ENCODE measurements around the gene KRTAP9-9.
"Not testable (repeated sequence)": the region's sequence is repeated elsewhere in the genome, so short reads cannot be mapped to it uniquely, and the experiment has no call there.

KRTAP9-9 gene

DNA sequence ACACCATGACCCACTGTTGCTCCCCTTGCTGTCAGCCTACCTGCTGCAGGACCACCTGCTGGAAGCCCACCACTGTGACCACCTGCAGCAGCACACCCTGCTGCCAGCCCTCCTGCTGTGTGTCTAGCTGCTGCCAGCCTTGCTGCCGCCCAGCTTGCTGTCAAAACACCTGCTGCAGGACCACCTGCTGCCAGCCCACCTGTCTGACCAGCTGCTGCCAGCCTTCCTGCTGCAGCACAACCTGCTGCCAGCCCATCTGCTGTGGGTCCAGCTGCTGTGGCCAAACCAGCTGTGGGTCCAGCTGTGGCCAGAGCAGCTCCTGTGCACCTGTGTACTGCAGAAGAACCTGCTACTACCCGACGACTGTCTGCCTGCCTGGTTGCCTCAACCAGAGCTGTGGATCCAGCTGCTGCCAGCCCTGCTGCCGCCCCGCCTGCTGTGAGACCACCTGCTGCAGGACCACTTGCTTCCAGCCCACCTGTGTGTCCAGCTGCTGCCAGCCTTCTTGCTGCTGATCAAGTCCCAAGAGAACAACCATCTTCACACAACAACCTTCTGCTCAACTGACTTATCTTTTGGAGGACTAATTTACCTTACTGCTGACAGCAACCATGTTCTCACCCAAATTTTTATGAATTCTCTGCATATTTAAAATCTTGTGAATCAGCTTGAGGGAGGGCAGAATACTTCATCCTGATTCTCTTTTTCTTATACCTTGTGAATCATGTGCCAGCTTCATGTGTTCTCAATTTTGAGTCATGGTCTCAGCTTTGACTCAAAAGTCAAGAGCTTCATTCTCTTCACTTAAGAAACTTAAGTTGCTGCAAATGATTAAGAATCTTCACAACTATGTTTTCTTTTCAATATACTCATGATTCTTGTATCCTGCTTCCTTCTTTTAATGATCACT is at the start of gene KRTAP9-9:
Gene KRTAP9-9 (plus strand): TSS at position 4 of the 910 bp plus-strand sequence.
- not testable (repeated sequence) for DNase-seq

- DNase-seq, result peak; percentile 75
Observed at GRCh38 chr17:41211845-41212466, 43.2 kb upstream of the KRTAP9-9 start.

- peak; percentile 79 for DNase-seq
Observed at GRCh38 chr17:41212524-41213169, 42.5 kb upstream of the KRTAP9-9 start.

GRCh38 chr17:41215681-41216080 is 39.5 kb upstream of the KRTAP9-9 start:
- DNase-seq, result no peak

- no peak for DNase-seq
Observed at GRCh38 chr17:41223821-41224220, 31.4 kb upstream of the KRTAP9-9 start.

DNA sequence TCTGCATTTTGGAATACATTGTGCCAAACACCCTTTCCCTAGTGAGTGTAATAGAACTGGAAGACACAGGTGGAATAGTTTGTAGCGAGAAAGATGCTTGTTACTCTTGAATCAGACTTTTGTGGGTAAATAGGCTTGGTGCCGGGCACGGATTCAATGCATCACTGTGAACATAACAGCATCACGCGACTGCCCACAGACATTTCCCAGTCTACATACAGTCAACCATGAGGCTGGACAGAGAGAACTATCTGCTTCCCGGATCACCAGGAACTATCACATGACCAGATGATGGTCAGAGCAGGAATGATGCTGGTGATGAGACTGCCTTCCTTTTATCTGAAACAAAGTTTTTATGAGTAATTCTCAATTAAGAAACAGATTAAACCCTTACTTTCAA is 29.1 kb upstream of the KRTAP9-9 start:
- no peak for DNase-seq

DNA sequence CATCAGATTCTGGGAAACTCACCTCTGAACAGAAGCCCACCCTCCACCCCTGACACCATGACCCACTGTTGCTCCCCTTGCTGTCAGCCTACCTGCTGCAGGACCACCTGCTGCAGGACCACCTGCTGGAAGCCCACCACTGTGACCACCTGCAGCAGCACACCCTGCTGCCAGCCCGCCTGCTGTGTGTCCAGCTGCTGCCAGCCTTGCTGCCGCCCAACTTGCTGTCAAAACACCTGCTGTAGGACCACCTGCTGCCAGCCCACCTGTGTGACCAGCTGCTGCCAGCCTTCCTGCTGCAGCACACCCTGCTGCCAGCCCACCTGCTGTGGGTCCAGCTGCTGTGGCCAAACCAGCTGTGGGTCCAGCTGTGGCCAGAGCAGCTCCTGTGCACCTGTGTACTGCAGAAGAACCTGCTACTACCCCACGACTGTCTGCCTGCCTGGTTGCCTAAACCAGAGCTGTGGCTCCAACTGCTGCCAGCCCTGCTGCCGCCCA is 28.5 kb upstream of the KRTAP9-9 start, which contains the start of gene KRTAP9-2:
Gene KRTAP9-2 (plus strand): TSS at position 51 of the 498 bp plus-strand sequence. CDS start 7 bp downstream, at position 58.
- not testable (repeated sequence) for DNase-seq

DNA sequence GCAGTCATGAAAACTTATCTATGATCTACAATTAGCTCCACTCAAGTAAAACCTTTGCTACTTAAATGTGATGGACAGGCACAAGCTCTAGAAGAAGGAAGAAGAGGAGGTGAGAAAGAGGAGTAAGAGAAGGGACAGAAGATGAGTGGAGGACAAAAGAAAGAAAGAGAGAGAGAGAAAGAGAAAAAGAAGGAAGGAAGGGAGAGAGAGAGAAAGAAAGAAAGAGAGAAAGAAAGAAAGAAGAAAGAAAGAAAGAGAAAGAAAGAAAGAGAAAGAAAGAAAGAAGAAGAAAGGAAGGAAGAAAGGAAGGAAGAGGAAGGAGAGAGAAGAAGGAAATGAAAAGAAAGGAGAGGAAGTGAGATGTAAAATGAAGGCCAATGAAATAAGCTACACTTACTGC is 25.1 kb upstream of the KRTAP9-9 start:
- DNase-seq, result no peak

DNA sequence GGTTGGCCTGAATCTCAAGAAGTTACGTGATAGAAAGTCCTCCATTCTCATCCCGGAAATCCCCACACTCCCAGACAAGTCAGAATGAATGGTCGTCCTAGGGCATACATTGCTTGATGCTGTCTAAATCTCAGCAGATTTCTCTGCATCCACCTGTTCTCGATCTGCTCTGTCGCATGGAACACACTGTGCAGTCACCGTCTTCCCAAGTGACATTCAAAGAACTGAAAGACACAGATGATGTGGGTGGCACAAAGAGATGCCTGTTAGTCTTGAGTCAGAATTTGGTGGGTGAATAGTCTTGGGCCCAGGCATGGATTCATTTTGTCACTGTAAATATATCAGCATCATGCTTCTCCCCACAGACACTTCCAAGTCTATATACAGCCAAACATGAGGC is 23.5 kb upstream of the KRTAP9-9 start:
- DNase-seq, result no peak

DNA sequence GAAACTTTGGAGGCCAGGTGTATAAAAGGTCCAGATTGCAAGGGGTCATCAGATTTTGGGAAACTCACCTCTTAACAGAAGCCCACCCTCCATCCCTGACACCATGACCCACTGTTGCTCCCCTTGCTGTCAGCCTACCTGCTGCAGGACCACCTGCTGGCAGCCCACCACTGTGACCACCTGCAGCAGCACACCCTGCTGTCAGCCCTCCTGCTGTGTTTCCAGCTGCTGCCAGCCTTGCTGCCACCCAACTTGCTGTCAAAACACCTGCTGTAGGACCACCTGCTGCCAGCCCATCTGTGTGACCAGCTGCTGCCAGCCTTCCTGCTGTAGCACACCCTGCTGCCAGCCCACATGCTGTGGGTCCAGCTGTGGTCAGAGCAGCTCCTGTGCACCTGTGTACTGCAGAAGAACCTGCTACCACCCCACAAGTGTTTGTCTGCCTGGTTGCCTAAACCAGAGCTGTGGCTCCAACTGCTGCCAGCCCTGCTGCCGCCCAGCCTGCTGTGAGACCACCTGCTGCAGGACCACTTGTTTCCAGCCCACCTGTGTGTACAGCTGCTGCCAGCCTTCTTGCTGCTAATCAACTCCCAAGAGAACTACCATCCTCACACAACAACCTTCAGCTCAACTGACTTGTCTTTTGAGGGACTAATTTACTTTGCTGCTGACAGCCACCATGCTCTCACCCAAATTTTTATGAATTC is 22.6 kb upstream of the KRTAP9-9 start, which contains the start of gene KRTAP9-3:
Gene KRTAP9-3 (plus strand): TSS at position 51 of the 707 bp plus-strand sequence. CDS start 53 bp downstream, at position 104.
- DNase-seq, result not testable (repeated sequence)

DNA sequence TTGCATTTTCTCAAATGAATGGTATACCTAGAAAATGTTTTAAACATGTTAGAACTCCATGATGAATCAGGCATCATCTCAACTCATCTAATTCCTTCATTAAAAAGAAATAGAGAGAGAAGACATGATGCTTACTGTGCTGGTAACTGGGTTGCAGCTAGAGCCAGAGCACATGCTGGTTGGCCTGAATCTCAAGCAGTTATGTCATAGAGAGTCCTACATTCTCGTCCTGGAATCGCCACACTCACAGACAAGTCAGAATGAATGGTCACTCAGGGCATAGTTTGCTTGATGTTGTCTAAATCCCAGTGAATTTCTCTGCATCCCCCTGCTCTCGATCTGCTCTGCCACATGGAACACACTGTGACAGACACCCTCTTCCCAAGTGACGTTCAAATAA is 18.1 kb upstream of the KRTAP9-9 start:
- DNase-seq, result not testable (repeated sequence)

DNA sequence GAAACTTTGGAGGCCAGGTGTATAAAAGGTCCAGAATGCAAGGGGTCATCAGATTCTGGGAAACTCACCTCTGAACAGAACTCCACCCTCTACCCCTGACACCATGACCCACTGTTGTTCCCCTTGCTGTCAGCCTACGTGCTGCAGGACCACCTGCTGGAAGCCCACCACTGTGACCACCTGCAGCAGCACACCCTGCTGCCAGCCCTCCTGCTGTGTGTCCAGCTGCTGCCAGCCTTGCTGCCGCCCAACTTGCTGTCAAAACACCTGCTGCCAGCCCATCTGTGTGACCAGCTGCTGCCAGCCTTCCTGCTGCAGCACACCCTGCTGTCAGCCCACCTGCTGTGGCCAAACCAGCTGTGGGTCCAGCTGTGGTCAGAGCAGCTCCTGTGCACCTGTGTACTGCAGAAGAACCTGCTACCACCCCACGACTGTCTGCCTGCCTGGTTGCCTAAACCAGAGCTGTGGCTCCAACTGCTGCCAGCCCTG is 17.2 kb upstream of the KRTAP9-9 start, which contains the start of gene KRTAP9-8:
Gene KRTAP9-8 (plus strand): TSS at position 51 of the 489 bp plus-strand sequence. CDS start 53 bp downstream, at position 104.
- not testable (repeated sequence) for DNase-seq

DNA sequence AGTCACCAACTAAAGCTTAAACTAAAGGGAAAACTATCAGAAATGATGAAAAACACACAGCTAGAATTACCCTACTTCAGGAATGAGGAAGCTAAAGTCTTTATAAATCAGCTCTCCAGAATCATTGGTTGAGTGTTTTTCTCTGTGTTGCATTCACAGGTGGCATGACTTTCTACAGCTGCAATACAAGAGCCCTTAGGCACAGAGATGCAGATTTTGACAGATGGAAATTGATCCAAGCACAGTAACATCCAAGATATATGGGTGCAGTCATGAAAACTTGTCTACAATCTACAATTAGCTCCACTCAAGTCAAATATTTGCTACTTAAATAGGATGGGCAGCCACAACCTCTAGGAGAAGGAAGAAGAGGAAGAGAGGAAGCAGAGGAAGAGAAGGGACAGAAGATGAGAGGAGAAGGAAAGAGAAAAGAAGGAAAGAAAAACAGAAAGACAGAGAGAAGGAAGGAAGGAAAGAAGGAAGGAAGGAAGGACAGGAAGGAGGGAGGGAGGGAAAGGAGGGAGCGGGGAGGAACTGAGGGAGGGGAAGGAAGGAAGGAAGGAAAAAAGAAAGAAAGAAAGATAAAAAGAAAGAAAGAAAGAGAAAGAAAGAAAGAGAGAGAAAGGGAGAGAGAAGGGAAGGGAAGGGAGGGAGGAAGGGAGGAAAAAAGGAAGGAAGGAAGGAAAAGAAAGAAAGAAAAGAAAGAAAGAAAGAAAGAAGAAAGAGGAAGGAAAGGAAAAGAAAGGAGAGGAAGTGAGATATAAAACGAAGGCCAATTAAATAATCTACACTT is 8.0 kb upstream of the KRTAP9-9 start:
- DNase-seq, result not testable (repeated sequence)

GRCh38 chr17:41249637-41250240 is 5.4 kb upstream of the KRTAP9-9 start, which contains the start of gene KRTAP9-4:
Gene KRTAP9-4, plus strand, starts transcription at chr17:41249687. Its CDS starts 34 bp downstream, at chr17:41249721.
- DNase-seq, result not testable (repeated sequence)

- DNase-seq, result no peak
Observed at GRCh38 chr17:41251261-41251660, 3.9 kb upstream of the KRTAP9-9 start.

DNA sequence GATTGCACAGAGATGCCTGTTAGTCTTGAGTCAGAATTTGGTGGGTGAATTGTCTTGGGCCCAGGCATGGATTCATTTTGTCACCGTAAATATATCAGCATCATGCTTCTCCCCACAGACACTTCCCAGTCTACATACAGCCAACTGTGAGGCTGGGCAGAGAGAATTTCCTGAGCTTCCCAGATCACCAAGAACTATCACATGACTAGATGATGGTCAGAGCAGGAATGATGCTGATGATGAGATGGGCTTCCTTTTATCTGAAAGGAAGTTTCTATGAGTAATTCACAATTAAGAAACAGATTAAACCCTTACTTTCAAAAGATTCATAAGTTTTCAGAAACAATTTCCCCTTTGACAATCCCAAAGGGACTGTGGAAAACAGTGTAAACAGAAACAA is 323 bp upstream of the KRTAP9-9 start:
- no peak for DNase-seq

DNA sequence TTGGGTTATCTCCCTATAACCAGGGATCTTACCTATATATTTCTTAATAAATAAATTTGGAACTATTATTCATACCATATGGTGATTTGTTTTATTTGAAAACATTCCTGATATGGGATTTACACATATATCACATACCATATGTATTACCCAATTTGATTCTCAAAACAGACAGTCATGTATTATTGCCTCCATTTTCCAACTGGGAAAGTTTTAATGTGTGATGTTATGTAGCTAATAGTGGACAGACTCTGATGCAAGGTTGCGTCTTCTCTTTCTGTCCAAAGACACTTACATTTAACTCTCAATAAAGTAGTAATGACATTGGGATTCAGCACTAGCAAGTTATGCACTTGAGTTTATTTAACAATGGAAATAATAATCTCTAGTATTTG is 1.1 kb downstream of the KRTAP9-9 start:
- no peak for DNase-seq

- no peak for DNase-seq
Observed at GRCh38 chr17:41258406-41258805, 3.2 kb downstream of the KRTAP9-9 start.

DNA sequence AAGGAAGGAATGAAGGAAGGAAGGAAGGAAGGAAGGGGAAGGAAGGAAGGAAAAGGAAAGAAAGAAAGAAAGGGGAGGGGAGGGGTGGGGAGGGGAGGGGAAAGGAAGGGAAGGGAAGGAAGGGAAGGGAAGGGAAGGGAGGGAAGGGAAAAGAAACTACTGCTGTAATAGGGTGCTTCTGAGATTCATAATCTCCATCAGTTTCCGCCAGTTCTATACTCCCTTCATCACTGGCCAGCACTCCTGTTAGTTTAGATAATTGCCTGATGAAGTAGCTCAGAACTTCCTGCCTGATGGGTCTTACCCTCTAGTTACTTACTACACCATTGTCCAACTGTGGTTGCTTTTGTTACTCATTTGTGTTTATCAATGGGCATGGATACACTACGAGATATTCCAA is 8.0 kb downstream of the KRTAP9-9 start:
- DNase-seq, result no peak

- DNase-seq, result no peak
Observed at GRCh38 chr17:41264599-41264998, 9.4 kb downstream of the KRTAP9-9 start.

DNA sequence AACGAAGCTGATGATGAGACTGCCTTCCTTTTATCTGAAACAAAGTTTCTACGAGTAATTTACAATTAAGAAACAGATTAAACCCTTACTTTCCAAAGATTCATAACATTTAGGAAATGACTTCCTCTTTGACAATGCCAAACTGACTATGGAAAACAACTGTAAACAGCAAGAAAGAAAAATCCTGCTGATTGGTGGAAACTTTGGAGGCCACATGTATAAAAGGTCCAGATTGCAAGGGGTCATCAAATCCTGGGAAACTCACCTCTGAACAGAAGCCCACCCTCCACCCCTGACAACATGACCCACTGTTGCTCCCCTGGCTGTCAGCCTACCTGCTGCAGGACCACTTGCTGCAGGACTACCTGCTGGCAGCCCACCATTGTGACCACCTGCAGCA is 9.9 kb downstream of the KRTAP9-9 start, which contains the start of gene KRTAP9-6:
Gene KRTAP9-6 (plus strand): TSS at position 301 of the 400 bp plus-strand sequence. CDS start 0 bp downstream, at position 301.
- DNase-seq, result no peak

All from NCI-H510A (cell line).